GM19193 (cell line): ENCODE measurements around the gene EDEM3.

Source experiments
- POLR2A ChIP-seq: IDR thresholded peaks from 4 replicates; pipeline ENCODE4 v1.6.1; 2011; ENCODE audit not compliant: insufficient read depth, insufficient read length; ENCODE audit errors: extremely low read depth

The EDEM3 gene

GRCh38 chr1:184754476-184755225, at the start of gene EDEM3:
Gene EDEM3 (minus strand): TSS chr1:184754858. CDS start chr1:184754646, 212 bp downstream.
- TF ChIP-seq POLR2A, result peak; percentile 87

- TF ChIP-seq POLR2A, result no peak
Observed at GRCh38 chr1:184804220-184804619, 49.6 kb upstream of the EDEM3 start.

GRCh38 chr1:184803180-184803492, 48.5 kb upstream of the EDEM3 start:
- no peak for TF ChIP-seq POLR2A

- TF ChIP-seq POLR2A, result no peak
Observed at GRCh38 chr1:184802354-184803179, 47.9 kb upstream of the EDEM3 start.

GRCh38 chr1:184801503-184801902, 46.8 kb upstream of the EDEM3 start:
- no peak for TF ChIP-seq POLR2A

- TF ChIP-seq POLR2A, result no peak
Observed at GRCh38 chr1:184800876-184801275, 46.2 kb upstream of the EDEM3 start.

GRCh38 chr1:184793967-184794366, 39.3 kb upstream of the EDEM3 start:
- no peak for TF ChIP-seq POLR2A

- TF ChIP-seq POLR2A, result no peak
Observed at GRCh38 chr1:184792450-184792969, 37.9 kb upstream of the EDEM3 start.

GRCh38 chr1:184791550-184791900, 36.9 kb upstream of the EDEM3 start:
- TF ChIP-seq POLR2A, result no peak

GRCh38 chr1:184790642-184791549, 36.2 kb upstream of the EDEM3 start:
- TF ChIP-seq POLR2A, result no peak

- no peak for TF ChIP-seq POLR2A
Observed at GRCh38 chr1:184789884-184790283, 35.2 kb upstream of the EDEM3 start.

- no peak for TF ChIP-seq POLR2A
Observed at GRCh38 chr1:184788970-184789369, 34.3 kb upstream of the EDEM3 start.

- TF ChIP-seq POLR2A, result no peak
Observed at GRCh38 chr1:184785529-184785928, 30.9 kb upstream of the EDEM3 start.

GRCh38 chr1:184781941-184782340, 27.3 kb upstream of the EDEM3 start:
- TF ChIP-seq POLR2A, result no peak

GRCh38 chr1:184775885-184776284, 21.2 kb upstream of the EDEM3 start:
- TF ChIP-seq POLR2A, result no peak
